Stimulated activated naive CD8-positive, alpha-beta T cell treated with anti-CD3 and anti-CD28 coated beads, Interleukin-15, Interleukin-2, amounts not matched to agents 100 U/mL and 50 U/mL, for 24 hours (primary cell): ENCODE data around the gene UQCRHL.
"Not testable (repeated sequence)": the region's sequence is repeated elsewhere in the genome, so short reads cannot be mapped to it uniquely, and the experiment has no call there.

ENCODE experiments used
- ATAC-seq: fragments of 150-1000 bp; cut with Tn5 transposase; one replicate; pipeline ENCODE4 v1.10.0; 2021
- DNase-seq: peaks from one replicate; pipeline ENCODE4 v3.0.0; 2021

UQCRHL gene

DNA sequence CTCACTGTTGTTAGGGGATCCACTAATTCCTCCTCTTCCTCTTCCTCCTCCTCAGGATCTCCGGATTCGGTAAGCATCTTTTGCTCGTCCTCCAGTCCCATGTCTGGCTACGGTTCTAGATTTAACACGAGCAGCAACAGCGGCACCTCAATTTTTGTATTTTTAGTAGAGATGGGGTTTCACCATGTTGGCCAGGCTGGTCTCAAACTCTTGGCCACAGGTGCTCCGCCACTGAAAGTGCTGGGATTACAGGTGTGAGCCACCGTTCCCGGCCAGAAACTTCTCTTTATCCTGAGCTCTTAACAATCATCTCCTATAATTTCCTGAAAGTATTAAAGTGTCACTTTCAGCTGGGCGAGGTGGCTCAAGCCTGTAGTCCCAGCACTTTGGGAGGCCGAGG, at the start of gene UQCRHL:
Gene UQCRHL (minus strand): TSS at position 101 of the 400 bp plus-strand sequence. CDS start 0 bp downstream, at position 101.
- ATAC-seq, DNase-seq: not testable (repeated sequence)

DNA sequence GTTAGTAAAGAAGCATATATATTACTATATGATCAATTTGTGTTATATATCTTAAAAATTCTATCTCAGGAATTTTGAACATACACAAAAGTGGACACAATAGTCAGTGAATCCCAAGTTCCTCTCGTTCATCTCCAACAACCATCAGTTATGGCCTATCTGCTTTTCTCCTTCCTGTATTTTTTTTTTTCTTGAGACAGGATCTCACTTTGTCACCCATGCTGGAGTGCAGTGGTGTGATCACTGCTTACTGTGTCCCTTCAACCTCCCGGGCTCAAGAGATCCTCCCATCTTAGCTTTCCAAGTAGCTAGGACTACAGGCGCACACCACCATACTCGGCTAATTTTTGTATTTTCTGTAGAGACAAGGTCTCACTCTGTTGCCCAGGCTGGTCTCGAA, 49.4 kb upstream of the UQCRHL start:
- ATAC-seq (no peak), DNase-seq (no peak)

DNA sequence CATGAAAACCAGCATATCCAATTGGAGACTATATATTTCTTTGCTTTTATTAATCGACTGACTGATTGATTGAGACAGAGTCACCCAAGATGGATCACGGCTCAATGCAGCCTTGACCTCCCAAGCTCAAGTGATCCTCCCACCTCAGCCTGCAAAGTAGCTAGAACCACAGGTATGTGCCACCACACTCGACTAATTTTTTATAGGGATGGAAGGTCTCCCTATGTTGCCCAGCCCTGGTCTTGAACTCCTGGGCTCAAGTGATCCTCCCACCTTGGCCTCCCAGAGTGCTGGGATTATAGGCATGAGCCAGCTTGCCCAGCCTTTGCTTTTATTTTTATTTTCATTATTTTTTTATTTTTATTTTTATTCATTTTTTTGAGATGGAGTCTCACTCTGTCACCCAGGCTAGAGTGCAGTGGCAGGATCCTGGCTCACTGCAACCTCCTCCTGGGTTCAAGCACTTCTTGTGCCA, 45.4 kb upstream of the UQCRHL start:
- ATAC-seq (no peak), DNase-seq (no peak)

DNA sequence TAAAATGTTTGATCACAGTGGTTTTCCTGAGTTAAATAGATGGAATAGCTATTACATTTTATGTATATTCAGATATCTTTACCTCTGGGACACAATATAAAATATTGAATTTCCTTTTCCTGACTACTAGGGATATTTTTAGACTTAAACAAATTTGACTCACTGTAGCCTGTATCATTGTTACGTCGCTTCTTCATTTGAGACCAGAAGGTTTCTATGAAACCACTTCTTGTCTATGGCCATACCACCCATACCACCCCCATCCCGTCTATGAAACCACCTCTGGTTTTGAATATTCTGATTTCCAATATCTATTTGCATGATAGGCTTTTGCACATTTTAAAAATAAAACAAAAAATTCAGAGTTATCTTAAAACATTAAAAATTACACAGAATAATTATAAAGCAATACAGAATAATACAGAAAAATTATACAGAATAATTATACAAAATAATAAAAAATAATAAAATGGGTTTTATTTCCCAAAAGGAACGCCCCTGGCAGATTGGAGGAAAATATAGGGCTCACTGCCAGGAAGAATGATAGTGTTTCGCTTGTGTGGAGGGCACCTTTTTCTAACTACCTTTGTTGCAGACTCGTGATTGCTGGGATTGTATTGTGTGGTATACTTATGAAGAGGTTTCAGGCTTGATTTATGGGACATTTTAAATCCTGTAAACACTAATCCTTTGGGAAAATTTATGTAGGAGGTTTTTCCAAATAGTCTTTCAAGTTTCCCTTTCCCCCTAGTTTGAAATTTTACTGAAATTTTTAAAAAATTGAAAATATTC, 44.8 kb upstream of the UQCRHL start:
- ATAC-seq: no peak
- DNase-seq: no peak

DNA sequence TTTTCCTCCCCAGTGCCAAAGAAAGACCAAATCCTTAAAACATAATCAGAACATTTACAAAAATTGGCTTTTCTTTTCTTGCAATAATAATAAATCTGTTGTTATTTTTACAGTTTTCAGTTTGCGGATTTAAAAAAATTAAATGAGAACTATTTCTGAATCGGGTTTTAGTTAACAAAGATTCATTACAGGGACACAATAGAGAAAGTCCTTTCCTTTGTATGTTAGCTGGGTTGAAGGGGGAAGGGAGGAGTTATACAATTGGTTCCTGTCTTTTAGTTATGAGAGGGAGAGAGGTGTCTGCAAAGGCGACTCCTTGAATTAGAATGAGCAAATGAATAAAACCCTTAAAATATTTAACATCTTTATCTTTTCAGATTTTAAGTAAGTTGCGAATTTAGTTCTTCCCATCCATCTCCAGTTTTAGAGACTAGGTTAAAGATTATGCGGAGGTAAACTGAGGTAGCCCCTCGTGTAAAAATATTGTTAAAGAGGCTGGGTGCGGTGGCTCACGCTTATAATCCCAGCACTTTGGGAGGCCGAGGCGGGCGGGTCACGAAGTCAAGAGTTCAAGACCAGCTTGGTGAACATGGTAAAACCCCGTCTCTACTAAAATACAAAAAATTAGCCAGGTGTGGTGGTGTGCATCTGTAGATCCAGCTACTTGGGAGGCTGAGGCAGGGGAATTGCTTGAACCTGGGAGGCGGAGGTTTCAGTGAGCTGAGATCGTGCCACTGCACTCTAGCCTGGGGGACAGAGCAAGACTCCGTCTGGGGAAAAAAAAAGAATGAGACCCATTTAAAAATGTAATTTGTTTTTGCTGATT, 44.0 kb upstream of the UQCRHL start:
- DNase-seq (no peak), ATAC-seq (no peak)

DNA sequence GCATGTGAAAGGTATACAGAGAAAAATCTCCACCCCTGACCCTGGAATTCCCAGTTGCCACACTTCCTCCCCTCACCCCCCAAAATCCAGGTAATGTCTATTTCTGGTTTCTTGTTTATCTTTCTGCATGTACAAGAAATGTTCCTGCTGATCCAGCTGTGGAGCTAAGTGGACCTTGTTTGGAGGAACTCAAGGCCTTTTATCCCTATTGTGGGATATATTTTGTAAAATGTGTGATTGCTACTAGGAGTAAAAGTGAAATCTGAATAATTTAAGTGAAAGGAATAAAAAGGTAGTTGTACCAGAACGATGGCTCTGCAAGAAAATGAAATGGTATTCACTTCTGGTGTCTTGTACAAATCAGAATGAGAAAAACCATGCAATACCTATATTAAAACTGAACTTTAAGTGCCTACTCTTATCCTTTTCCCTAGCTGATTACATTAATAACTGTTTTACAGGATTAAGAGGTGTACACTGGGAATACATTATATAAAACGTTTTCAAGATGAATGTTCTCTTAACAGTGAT, 43.1 kb upstream of the UQCRHL start:
- no peak for ATAC-seq
- DNase-seq: no peak

DNA sequence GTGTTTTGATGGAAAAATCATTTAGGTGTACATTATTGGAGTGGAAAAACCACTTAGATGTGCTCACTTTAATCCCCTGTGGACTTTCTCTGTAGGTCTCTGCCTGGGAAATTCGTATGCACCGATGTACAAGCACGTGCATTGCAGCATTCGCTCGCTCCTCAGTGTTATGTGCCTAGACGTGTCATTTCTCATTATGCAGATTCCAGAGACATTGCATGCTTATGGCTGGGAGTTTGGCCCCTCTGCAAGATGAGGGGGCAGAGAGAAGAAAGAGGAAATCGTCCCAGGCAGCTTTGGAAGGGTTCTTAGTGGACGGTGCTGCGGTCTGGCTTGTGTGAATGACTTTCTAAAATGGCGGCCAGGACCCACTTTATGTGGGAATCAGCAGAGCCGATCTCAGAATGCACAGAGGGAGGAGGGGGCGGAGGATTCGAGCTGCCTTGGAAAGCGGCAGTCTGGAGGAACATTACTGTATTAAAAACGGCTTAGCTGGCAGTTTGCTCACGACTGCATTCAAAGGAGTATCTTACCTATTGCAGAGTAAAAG, 42.4 kb upstream of the UQCRHL start:
- DNase-seq: peak; percentile 45
- ATAC-seq: no peak

DNA sequence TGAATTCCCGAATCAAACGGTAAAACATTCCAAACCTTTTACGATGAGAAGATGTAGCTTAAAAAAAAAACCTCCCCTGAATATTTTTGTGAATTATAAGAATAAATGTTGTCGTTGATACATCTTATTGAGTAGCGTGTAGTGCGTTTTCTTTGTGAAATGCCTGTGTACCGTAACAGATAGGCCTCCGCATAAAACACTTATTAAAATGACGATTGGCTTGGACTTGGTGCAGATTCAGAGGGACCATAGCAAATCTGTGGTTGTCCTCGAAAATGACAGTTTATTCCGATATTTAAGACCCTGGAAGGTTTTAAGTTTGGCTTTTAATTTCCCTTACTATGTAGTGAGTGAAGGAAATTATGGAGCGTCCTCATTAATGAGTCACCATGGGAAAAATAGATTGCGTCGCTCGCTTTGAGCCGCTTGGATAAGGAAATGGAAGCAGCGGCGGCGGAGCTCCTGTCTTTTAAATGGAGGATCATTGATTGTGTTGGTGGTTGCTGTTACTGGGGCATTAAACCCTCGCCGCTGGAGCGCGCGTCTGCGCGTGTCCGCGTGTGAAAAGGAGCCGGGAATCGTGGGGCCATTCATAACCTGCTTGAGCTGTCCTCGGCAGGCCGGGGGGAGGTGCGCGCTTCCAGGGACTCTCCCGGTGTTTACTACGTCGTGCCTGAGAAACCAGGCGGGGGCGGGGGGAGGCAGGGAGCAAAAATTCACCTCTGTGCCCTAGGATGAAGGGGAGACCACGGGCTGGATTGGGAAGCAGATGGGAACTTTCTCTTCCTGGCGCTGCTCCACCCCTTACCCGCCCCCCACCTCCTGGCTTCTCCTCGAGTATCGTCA, 41.7 kb upstream of the UQCRHL start:
- DNase-seq (peak; percentile 73), ATAC-seq (peak; percentile 8)

DNA sequence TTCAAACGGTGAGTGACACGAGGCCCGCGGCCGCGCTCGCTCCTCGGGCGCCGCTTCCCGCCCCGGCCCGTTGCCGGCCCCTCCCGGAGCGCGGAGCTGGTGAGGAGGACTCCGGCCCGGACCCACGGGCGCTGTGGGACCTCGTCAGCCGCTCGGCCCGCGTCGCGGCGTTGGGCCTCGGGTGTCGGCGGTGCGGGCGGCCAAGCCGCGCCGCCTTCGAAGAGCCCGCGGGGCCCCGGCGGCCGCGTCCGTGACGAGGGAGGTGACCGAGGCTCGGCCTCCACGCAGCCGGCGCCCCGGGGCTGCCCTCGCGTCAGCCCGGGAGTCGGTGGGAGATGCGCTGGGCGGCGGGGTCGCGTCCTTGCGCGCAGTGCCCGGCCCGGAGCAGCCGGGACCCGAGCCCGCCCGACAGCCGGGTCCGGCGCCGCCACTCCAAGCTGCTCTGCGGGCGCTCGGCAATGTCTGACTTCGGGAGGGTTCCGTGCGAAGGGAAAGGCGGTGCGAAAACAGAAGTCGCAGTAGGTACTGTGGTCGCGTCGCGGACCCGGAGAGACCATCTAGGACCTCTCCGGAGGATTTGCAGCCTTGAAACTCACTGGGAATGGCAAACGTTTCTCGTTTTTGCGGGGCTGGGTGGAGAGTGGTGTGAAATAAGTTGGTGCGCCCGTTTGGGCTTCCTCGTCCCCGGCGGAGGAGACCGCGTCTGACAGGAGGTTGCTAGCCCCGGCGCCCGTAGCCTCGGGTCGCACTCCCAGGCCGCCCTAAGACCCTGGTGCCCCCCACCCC, 40.9 kb upstream of the UQCRHL start:
- ATAC-seq (peak; percentile 5), DNase-seq (peak; percentile 56)

DNA sequence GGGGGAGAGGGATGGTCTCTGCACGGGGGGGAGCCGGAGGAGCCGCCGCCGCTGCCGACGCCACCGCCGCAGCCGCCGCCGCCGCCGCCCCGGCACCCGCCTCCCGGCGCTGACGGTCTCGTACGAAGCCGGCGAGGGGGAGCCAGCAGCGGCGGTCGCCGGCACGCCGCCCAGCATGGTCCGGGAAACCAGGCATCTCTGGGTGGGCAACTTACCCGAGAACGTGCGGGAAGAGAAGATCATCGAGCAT, 40.4 kb upstream of the UQCRHL start:
- ATAC-seq: peak; percentile 4
- no peak for DNase-seq

DNA sequence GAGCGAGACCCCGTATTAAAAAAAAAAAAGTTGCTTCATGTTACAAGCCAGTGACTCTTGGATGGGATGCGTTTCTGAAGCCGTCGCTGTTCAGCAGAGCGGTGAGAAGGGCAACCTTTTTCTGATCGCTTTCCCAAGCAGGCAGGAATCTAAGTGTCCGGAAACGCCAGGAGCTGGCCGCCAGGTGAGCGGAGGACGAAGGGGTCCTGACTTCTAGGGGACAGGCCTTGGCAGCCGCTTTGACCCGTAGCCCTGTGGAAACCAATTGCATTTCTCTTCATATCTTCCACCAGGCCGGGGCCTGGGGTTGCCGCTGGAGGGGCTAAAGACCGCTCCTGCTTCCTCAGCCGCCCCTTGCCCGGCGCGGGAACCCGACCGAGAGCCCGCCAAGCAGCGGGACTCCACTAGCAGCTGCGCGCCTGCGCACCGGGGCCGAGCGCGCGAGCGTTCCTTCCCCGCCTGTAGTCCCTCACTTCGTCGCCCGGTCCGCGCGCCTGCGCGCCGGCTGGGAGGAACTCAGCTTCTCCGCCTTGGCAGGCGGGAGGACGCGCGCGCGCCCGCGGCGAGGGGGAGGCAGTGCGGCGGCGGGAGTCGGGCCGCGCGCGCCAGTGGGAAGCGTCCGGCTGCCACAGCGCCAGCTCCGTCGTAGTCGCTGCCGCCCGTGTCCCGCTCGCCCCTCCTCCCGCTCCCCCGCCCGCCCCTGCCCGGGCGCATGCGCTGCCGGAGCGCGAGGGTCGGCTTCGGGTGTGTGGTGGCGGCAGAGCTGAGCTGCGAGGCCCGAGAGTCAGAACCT, 39.8 kb upstream of the UQCRHL start, which contains the start of gene SPEN:
Gene SPEN (plus strand): TSS at position 608 of the 793 bp plus-strand sequence. CDS start 361 bp downstream, outside the sequence.
- ATAC-seq (peak; percentile 88), DNase-seq (peak; percentile 99)

DNA sequence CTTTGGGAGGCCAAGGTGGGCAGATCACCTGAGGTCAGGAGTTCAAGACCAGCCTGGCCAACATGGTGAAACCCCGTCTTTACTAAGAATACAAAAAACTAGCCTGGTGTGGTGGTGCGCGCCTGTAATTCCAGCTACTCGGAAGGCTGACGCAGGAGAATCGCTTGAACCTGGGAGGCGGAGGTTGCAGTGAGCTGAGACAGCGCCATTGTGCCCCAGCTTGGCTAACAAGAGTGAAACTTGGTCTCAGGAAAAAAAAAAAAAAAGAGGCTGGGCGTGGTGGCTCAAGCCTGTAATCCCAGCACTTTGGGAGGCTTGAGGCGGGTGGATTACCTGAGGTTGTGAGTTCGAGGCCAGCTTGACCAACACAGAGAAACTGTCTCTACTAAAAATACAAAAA, 38.6 kb upstream of the UQCRHL start:
- not testable (repeated sequence) for DNase-seq, ATAC-seq

DNA sequence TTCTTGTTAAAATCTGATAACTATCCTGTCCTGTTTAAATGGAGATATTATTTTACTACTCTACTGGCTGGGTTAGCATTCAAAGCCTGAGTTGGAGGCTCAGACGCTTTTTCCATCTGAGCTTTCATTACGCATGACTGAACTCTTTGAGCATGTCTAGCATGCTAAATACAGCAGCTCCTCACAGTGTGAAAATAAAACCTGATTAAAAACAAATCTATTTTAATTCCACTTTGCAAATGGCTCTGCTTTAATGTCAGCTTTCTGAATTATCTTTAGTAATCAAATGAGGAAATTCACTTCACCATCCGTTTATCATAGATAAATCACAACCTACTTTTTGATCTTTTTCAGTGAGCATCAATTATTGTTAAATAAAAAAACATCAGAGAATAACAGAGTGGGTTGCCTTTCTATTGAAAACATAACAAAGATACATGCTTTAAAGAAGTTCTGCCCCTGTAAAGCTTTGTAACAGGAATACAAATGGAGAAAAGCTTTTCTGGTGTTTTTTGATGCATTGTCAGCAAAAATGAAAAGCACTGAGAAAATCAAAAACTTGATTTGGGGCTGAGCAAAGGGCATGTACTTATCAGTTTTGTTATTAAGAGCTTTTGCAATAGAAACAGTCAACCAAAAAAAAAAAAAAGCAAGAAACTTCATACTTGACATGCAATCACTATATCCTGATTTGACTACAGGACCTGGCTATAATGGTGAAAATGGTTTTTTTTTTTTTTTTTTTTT, 36.5 kb upstream of the UQCRHL start:
- no peak for ATAC-seq

DNA sequence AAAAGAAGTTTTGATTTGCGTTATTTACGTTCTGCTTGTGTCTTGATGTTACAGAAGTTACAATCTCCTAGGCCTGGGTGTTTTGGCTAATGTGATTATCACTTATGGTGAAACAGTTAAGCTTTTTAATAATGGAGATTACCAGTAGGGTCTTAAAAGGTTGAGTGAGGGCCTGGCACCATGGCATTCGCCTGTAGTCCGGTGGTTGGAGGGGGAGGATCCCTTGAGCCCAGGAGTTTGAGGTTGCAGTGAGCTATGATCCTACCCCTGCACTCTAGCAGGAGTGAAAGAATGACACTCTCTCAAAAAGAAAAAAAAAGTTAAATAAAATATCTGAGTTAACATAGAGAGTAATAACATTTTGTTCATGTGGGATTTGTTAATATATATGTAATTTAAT, 31.3 kb upstream of the UQCRHL start:
- DNase-seq (no peak), ATAC-seq (no peak)

More for the DNA sequence above, 36.5 kb upstream of the UQCRHL start:
- DNase-seq: no peak

DNA sequence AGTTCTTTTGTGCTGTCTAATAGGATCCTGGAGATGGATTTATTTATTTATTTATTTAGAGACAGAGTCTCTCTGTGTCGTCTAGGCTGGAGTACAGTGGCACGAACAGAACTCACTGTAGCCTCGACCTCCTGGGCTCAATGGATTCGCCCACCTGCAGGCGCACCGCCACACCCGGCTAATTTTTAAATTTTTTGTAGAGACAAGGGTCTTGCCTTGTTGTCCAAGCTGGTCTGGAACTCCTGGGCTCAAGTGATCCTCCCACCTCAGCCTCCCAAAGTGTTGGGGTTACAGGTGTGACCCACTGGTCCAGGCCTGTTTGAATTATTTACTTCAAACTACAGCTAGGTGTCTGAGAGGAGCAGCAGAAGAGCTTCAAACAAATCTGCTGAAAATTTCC, 30.5 kb upstream of the UQCRHL start:
- no peak for DNase-seq
- ATAC-seq: no peak

DNA sequence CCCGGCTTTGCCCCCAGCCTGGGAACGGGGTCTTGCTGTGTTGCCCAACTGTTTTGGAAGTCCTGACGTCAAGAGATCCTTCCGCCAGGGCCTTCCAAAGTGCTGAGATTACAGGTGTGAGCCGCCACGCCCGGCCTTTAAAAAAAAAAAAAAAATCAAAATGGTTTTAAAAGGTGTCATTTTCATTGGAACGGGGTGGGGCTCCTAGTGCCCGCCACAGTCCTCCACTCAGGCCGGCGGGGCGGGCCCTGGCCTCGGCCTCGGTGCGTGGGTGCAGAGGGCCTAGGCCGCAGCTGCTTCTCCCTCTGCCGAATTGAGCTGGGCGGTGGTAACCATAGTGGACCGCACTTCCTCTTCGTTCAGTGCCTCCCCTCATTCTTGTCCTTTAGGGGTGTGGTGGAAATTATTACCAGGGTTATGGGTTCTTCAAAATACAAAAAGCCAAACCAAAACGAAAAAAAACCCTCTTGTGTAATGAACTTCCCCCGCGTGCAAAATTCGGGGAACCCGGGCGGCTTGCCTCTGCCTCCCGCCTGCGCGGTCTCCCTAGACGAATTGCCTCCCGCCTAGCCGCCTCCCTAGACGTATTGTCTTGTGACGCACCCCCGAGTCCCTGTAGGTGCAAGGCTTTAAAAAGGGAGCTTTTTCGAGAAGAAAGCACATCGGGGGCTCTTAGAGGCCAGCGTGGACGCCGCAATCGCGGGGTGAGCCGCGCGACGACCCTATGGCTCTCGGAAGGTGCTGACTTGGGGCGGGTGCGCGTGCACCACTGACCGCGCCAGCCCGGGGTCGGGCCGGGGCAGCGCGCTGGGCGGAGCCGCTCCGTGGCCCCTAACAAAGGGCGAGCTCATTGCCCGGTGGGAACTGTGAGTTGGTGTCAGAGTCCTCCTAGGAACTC, 29.6 kb upstream of the UQCRHL start:
- DNase-seq: peak; percentile 83
- peak; percentile 38 for ATAC-seq

DNA sequence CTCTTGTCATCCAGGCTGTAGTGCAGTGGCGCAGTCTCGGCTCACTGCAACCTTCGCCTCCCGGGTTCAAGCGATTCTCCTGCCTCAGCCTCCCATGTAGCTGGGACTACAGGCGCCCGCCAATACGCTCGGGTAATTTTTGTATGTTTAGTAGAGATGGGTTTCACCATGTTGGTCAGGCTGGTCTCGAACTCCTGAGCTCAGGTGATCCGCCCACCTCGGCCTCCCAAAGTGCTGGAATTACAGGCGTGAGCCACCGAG, 29.0 kb upstream of the UQCRHL start:
- not testable (repeated sequence) for ATAC-seq

DNA sequence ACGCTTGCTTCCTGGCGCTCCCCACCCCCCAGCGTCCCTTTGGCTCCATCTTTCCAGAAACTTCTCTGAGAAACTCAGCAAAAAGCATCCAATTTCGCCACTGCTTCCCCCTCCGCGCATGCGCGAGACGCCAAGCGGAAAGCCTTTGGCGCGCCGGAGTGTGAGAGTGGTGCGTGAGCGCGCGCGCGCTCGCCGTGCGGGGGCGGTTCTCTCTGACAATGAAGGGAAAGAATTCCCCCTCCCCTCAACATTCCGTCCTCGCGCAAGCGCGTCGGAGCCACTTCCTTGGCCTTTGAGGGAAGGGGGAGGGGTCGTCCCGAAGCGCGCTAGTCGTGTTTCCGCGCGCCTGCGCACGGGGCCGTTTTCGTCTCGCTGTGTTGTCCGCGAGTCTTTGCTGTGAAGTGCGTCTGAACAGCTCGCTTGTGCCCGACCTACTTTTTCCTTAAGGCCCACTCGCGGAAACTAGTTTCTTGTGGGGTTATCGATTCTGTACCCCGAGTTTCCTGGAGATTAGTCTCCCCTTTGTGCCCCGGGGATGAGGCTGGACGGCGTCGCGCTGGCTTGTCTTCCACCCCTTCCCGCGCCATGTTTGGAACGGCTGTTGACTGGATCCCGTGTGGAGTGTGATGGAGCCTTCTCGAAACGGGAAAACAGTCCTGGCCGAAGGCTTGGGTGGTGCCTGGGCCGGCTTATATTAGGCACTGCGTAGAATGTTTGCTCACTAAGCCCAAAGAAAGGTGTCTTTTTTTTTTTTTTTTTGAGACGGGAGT, 28.5 kb upstream of the UQCRHL start:
- DNase-seq (peak; percentile 100), ATAC-seq (peak; percentile 34)

More for the DNA sequence above, 29.0 kb upstream of the UQCRHL start:
- DNase-seq: not testable (repeated sequence)
